Inferior parietal cortex (tissue), 1 donor: ENCODE data around the gene TPK1.
"Not testable (repeated sequence)": the region's sequence is repeated elsewhere in the genome, so short reads cannot be mapped to it uniquely, and the experiment has no call there.

ENCODE experiments used
- DNase-seq: peaks from one replicate; pipeline ENCODE4 v3.0.0-alpha.2; 2016; ENCODE audit errors: extremely low spot score

TPK1 gene

GRCh38 chr7:144822223-144822622 is 13.6 kb downstream of the TPK1 start:
- DNase-seq: no peak

GRCh38 chr7:144821067-144821466 is 14.8 kb downstream of the TPK1 start:
- DNase-seq: no peak

GRCh38 chr7:144820552-144820951 is 15.3 kb downstream of the TPK1 start:
- no peak for DNase-seq

GRCh38 chr7:144819566-144819965 is 16.3 kb downstream of the TPK1 start:
- DNase-seq: no peak

GRCh38 chr7:144818511-144818910 is 17.3 kb downstream of the TPK1 start:
- no peak for DNase-seq

- DNase-seq: no peak
Measured at GRCh38 chr7:144817001-144817400, 18.9 kb downstream of the TPK1 start.

GRCh38 chr7:144814299-144814698 is 21.6 kb downstream of the TPK1 start:
- no peak for DNase-seq

- DNase-seq: no peak
Measured at GRCh38 chr7:144812379-144813283, 23.2 kb downstream of the TPK1 start.

GRCh38 chr7:144805627-144806239 is 30.1 kb downstream of the TPK1 start:
- no peak for DNase-seq

GRCh38 chr7:144800678-144801436 is 35.0 kb downstream of the TPK1 start:
- not testable (repeated sequence) for DNase-seq

GRCh38 chr7:144796919-144797318 is 38.9 kb downstream of the TPK1 start:
- DNase-seq: no peak

GRCh38 chr7:144792050-144792449 is 43.8 kb downstream of the TPK1 start:
- no peak for DNase-seq

GRCh38 chr7:144791488-144791887 is 44.4 kb downstream of the TPK1 start:
- DNase-seq: no peak

GRCh38 chr7:144787127-144787526 is 48.7 kb downstream of the TPK1 start:
- DNase-seq: no peak

GRCh38 chr7:144786522-144786921 is 49.3 kb downstream of the TPK1 start:
- DNase-seq: no peak

- no peak for DNase-seq
Measured at GRCh38 chr7:144786079-144786478, 49.8 kb downstream of the TPK1 start.

- no peak for DNase-seq
Measured at GRCh38 chr7:144785521-144785920, 50.3 kb downstream of the TPK1 start.

- DNase-seq: no peak
Measured at GRCh38 chr7:144784943-144785342, 50.9 kb downstream of the TPK1 start.

GRCh38 chr7:144784441-144784840 is 51.4 kb downstream of the TPK1 start:
- no peak for DNase-seq

GRCh38 chr7:144782883-144783282 is 53.0 kb downstream of the TPK1 start:
- DNase-seq: no peak

GRCh38 chr7:144780071-144780608 is 55.7 kb downstream of the TPK1 start:
- DNase-seq: no peak

GRCh38 chr7:144777889-144778288 is 58.0 kb downstream of the TPK1 start:
- not testable (repeated sequence) for DNase-seq
